CD4-positive, CD25-positive, alpha-beta regulatory T cell (primary cell): ENCODE results near the gene HP1BP3. TPM values are rescaled to one million over a fixed set of nuclear protein-coding genes. Genes with fewer than 3 reads are reported as not detected.

Experiments used
- polyA plus RNA-seq, 4 donors: library from polyadenylated mRNA; unstranded; fragments of 300-500 nt; fragmentation: Illumina TruSeq; gene quantifications; one replicate each; pipeline ENCODE4 v1.2.3, GENCODE V29; 2021
- total RNA-seq: library from RNA; stranded (reverse); gene quantifications from one replicate; pipeline ENCODE4 v1.2.3, GENCODE V29; 2022

HP1BP3 gene
- total and polyA plus RNA-seq, 5 donors from 2014 or later, result 170 to 284 (median 232) TPM

Other genes starting within 250 kb of the HP1BP3 start
- gene FAM43B, start 234.7 kb downstream of the HP1BP3 start, total RNA-seq, result not detected
- gene FAM43B, start 234.7 kb downstream of the HP1BP3 start, polyA plus RNA-seq, result not detected
- gene CDA, start 198.2 kb downstream of the HP1BP3 start, total RNA-seq, result not detected
- under 1 TPM in 2 of 4 donors, not detected in 2; 0.21 to 0.57 TPM for gene CDA, start 198.2 kb downstream of the HP1BP3 start, polyA plus RNA-seq
- gene PINK1, start 153.8 kb downstream of the HP1BP3 start, total RNA-seq, result 15.4 TPM
- gene PINK1, start 153.8 kb downstream of the HP1BP3 start, polyA plus RNA-seq, result 10 to 100 TPM; 18.8 to 23.0 (median 19.5) TPM
- 103 TPM for gene DDOST, start 125.9 kb downstream of the HP1BP3 start, total RNA-seq
- gene DDOST, start 125.9 kb downstream of the HP1BP3 start, polyA plus RNA-seq, result 100 to 1,000 TPM; 254 to 283 (median 259) TPM
- gene KIF17, start 69.3 kb downstream of the HP1BP3 start, total RNA-seq, result not detected
- gene KIF17, start 69.3 kb downstream of the HP1BP3 start, polyA plus RNA-seq, result not detected
- gene SH2D5, start 54.6 kb downstream of the HP1BP3 start, total RNA-seq, result not detected
- not detected for gene SH2D5, start 54.6 kb downstream of the HP1BP3 start, polyA plus RNA-seq